VCaP (cell line): ENCODE results near the gene AJAP1.

Source experiments
- H3K27ac ChIP-seq: fragments of 450-650 bp; 2 replicates; pipeline ENCODE4 v1.5.1; 2017
- CTCF ChIP-seq: fragments of 450-650 bp; conservative IDR thresholded peaks from 2 replicates; pipeline ENCODE4 v1.5.1; 2017; ENCODE audit warnings: mild to moderate bottlenecking, moderate library complexity

The AJAP1 gene

GRCh38 chr1:4730078-4730477, 75.7 kb downstream of the AJAP1 start:
- no peak for TF ChIP-seq CTCF
- H3K27ac ChIP-seq: peak overlapping the region; percentile 46; the same call in 1 of the 2 replicates

GRCh38 chr1:4733446-4734177, 79.2 kb downstream of the AJAP1 start:
- no peak for TF ChIP-seq CTCF
- H3K27ac ChIP-seq: no peak overlapping the region

GRCh38 chr1:4734219-4734618, 79.8 kb downstream of the AJAP1 start:
- no peak for TF ChIP-seq CTCF
- H3K27ac ChIP-seq: no peak overlapping the region

- TF ChIP-seq CTCF: no peak
Measured at GRCh38 chr1:4734791-4735190, 80.4 kb downstream of the AJAP1 start.

GRCh38 chr1:4736254-4736653, 81.8 kb downstream of the AJAP1 start:
- TF ChIP-seq CTCF: no peak
- no peak overlapping the region for H3K27ac ChIP-seq

More at GRCh38 chr1:4734791-4735190, 80.4 kb downstream of the AJAP1 start:
- no peak overlapping the region for H3K27ac ChIP-seq

- no peak overlapping the region for H3K27ac ChIP-seq
- TF ChIP-seq CTCF: peak; percentile 38; the same call in 1 of the 2 replicates
Measured at GRCh38 chr1:4741876-4742423, 87.5 kb downstream of the AJAP1 start.

GRCh38 chr1:4743978-4744750, 89.8 kb downstream of the AJAP1 start:
- TF ChIP-seq CTCF: no peak
- H3K27ac ChIP-seq: no peak overlapping the region
